K562 (cell line): ENCODE results near the gene ANXA3. TPM values are rescaled to one million over a fixed set of nuclear protein-coding genes. Genes with fewer than 3 reads are reported as not detected.
A peak's percentile ranks its signal among the peaks of the same experiment; 100 is the strongest.

ENCODE experiments used
- BHLHE40 ChIP-seq: IDR thresholded peaks from 2 replicates; pipeline ENCODE4 v1.6.1; 2011; ENCODE audit warnings: low read length, improper control_type of control experiment
- C11orf30 ChIP-seq: fragments of 450-650 bp; IDR thresholded peaks from 2 replicates; pipeline ENCODE4 v1.6.1; 2016; ENCODE audit warnings: low read depth, mild to moderate bottlenecking
- CBX8 ChIP-seq: fragments of 200-600 bp; sonication (generic); IDR thresholded peaks from 2 replicates; pipeline ENCODE4 v1.6.1; 2012; ENCODE audit warnings: borderline replicate concordance, mixed run types, low read depth, mild to moderate bottlenecking, moderate library complexity, mixed read lengths, low read length, control low read depth, inconsistent platforms; ENCODE audit not compliant: poor library complexity, severe bottlenecking; ENCODE audit errors: extremely low read depth
- CCNT2 ChIP-seq: IDR thresholded peaks from 2 replicates; pipeline ENCODE4 v1.6.1; 2011; ENCODE audit warnings: borderline replicate concordance, low read depth, mild to moderate bottlenecking, moderate library complexity, mixed read lengths, low read length; ENCODE audit not compliant: insufficient read length; ENCODE audit errors: extremely low read depth
- DACH1 ChIP-seq: fragments of 450-650 bp; IDR thresholded peaks from 2 replicates; pipeline ENCODE4 v1.6.1; 2018; ENCODE audit not compliant: partially characterized antibody
- ETV5 ChIP-seq: sonication (generic); formaldehyde crosslinking; IDR thresholded peaks from 2 replicates; pipeline ENCODE4 v1.4.0; 2020; ENCODE audit warnings: low read depth, mild to moderate bottlenecking, missing genetic modification reagents
- GABPB1 ChIP-seq: sonication (generic); formaldehyde crosslinking; IDR thresholded peaks from 2 replicates; pipeline ENCODE4 v1.8.0; 2022; ENCODE audit warnings: mild to moderate bottlenecking, missing genetic modification reagents
- GTF2F1 ChIP-seq: IDR thresholded peaks from 2 replicates; pipeline ENCODE4 v1.6.1; 2011; ENCODE audit warnings: low read depth, low read length, improper control_type of control experiment
- HDAC8 ChIP-seq: fragments of 450-650 bp; IDR thresholded peaks from 2 replicates; pipeline ENCODE4 v1.6.1; 2016; ENCODE audit warnings: mild to moderate bottlenecking, missing genetic modification characterization, moderate library complexity, missing compliant biosample characterization
- HNRNPK ChIP-seq: fragments of 200-400 bp; formaldehyde crosslinking; IDR thresholded peaks from one replicate; pipeline ENCODE4 v1.6.1; 2018; ENCODE audit warnings: mild to moderate bottlenecking, low read depth, low read length; ENCODE audit not compliant: poor library complexity, severe bottlenecking
- JUN ChIP-seq, 2 experiments: sonication (generic) in 1 of 2; formaldehyde crosslinking in 1 of 2; IDR thresholded peaks; 2 replicates each; pipeline versions ENCODE4 v1.6.1 to v1.8.0; 2012 to 2022; ENCODE audit warnings: borderline replicate concordance in 2 of 2, mild to moderate bottlenecking in 2 of 2, improper control_type of control experiment in 1 of 2, low read depth in 1 of 2, low read length in 1 of 2, missing genetic modification reagents in 1 of 2
- LEF1 ChIP-seq: fragments of 450-650 bp; IDR thresholded peaks from 2 replicates; pipeline ENCODE4 v1.6.1; 2016; ENCODE audit warnings: mild to moderate bottlenecking
- MTF1 ChIP-seq: fragments of 250-450 bp; sonication (Bioruptor Pico); IDR thresholded peaks from 2 replicates; pipeline ENCODE4 v1.9.0; 2021; ENCODE audit warnings: moderate library complexity, mild to moderate bottlenecking, inconsistent platforms, borderline replicate concordance
- NEUROD1 ChIP-seq: fragments of 150-350 bp; IDR thresholded peaks from 2 replicates; pipeline ENCODE4 v1.6.1; 2014; ENCODE audit warnings: borderline replicate concordance, low read length, low read depth; ENCODE audit not compliant: partially characterized antibody
- NFE2 ChIP-seq: IDR thresholded peaks from 2 replicates; pipeline ENCODE4 v1.6.1; 2014; ENCODE audit warnings: antibody characterized with exemption, low read depth
- SAP30 ChIP-seq: fragments of 200-600 bp; sonication (generic); IDR thresholded peaks from 2 replicates; pipeline ENCODE4 v1.6.1; 2012; ENCODE audit warnings: borderline replicate concordance, low read depth, mild to moderate bottlenecking, moderate library complexity, low read length, control low read depth, inconsistent platforms; ENCODE audit not compliant: insufficient read depth, poor library complexity, severe bottlenecking
- SMARCA4 ChIP-seq: fragments of 450-650 bp; IDR thresholded peaks from 2 replicates; pipeline ENCODE4 v1.6.1; 2016
- SMC3 ChIP-seq: conservative IDR thresholded peaks from 2 replicates; pipeline ENCODE4 v1.6.1; 2011; ENCODE audit warnings: low read depth, low read length, improper control_type of control experiment; ENCODE audit not compliant: insufficient read depth
- TEAD2 ChIP-seq: fragments of 450-650 bp; IDR thresholded peaks from 2 replicates; pipeline ENCODE4 v1.6.1; 2016; ENCODE audit warnings: missing genetic modification characterization, control low read depth, missing compliant biosample characterization
- ZC3H8 ChIP-seq: fragments of 450-650 bp; IDR thresholded peaks from 2 replicates; pipeline ENCODE4 v1.6.1; 2017
- ZNF134 ChIP-seq: fragments of 250-450 bp; sonication (Bioruptor Pico); conservative IDR thresholded peaks from 2 replicates; pipeline ENCODE4 v1.4.0; 2020
- ZNF224 ChIP-seq: sonication (generic); formaldehyde crosslinking; IDR thresholded peaks from 2 replicates; pipeline ENCODE4 v1.8.0; 2022; ENCODE audit warnings: mild to moderate bottlenecking, missing genetic modification reagents
- ZNF668 ChIP-seq: fragments of 250-450 bp; sonication (Bioruptor Pico); IDR thresholded peaks from 2 replicates; pipeline ENCODE4 v1.8.0; 2022; ENCODE audit warnings: mild to moderate bottlenecking, inconsistent platforms
- polyA plus RNA-seq, 8 experiments: library from polyadenylated mRNA; depleted of rRNA in 4 of 8; stranded (reverse) in 5 of 8; unstranded in 3 of 8; fragments of >200 nt; fragmentation: Nextera tagmentation in 2 of 8; fragmentation: Illumina TruSeq in 1 of 8; extraction: Ambion mirVana in 2 of 8; extraction: Trizol in 1 of 8; gene quantifications; 2 replicates each; pipeline versions ENCODE4 v1.2.1 to v1.2.3, GENCODE V29; 2011 to 2014; ENCODE audit warnings: inconsistent platforms in 1 of 8, missing spikeins in 1 of 8
- total RNA-seq, 7 experiments: library from RNA; depleted of rRNA in 6 of 7; stranded (reverse); fragments of >200 nt in 6 of 7; fragmentation: Illumina TruSeq in 2 of 7; extraction: Trizol in 2 of 7; gene quantifications; 2 replicates each; pipeline versions ENCODE4 v1.2.1 to v1.2.3, GENCODE V29; 2011 to 2021; ENCODE audit warnings: low replicate concordance in 1 of 7
- TF ChIP-seq, protein P1 (sequence below): fragments of 450-650 bp; IDR thresholded peaks from 2 replicates; pipeline ENCODE4 v1.6.1; 2018; ENCODE audit not compliant: partially characterized antibody
- TF ChIP-seq, protein P2 (sequence below): sonication (generic); formaldehyde crosslinking; IDR thresholded peaks from 2 replicates; pipeline ENCODE4 v1.8.0; 2022; ENCODE audit warnings: missing genetic modification reagents, mild to moderate bottlenecking, moderate library complexity, borderline replicate concordance

Gene ANXA3
- total and polyA plus RNA-seq, 9 of the 15 experiments (the other 6 are each of a cell fraction or from before 2014, with no cell fraction given), result 6.3 to 15.5 (median 9.8) TPM

GRCh38 chr4:78616046-78616498 is 64.5 kb downstream of the ANXA3 start (continued):
- TF ChIP-seq SMARCA4, result peak; percentile 50; the same call in 1 of the 2 replicates
- no peak for TF ChIP-seq CBX8
- no peak; the same call in 1 of the 2 replicates for TF ChIP-seq ZNF668 (CRISPR knock-in tag)
- TF ChIP-seq, protein P1, sequence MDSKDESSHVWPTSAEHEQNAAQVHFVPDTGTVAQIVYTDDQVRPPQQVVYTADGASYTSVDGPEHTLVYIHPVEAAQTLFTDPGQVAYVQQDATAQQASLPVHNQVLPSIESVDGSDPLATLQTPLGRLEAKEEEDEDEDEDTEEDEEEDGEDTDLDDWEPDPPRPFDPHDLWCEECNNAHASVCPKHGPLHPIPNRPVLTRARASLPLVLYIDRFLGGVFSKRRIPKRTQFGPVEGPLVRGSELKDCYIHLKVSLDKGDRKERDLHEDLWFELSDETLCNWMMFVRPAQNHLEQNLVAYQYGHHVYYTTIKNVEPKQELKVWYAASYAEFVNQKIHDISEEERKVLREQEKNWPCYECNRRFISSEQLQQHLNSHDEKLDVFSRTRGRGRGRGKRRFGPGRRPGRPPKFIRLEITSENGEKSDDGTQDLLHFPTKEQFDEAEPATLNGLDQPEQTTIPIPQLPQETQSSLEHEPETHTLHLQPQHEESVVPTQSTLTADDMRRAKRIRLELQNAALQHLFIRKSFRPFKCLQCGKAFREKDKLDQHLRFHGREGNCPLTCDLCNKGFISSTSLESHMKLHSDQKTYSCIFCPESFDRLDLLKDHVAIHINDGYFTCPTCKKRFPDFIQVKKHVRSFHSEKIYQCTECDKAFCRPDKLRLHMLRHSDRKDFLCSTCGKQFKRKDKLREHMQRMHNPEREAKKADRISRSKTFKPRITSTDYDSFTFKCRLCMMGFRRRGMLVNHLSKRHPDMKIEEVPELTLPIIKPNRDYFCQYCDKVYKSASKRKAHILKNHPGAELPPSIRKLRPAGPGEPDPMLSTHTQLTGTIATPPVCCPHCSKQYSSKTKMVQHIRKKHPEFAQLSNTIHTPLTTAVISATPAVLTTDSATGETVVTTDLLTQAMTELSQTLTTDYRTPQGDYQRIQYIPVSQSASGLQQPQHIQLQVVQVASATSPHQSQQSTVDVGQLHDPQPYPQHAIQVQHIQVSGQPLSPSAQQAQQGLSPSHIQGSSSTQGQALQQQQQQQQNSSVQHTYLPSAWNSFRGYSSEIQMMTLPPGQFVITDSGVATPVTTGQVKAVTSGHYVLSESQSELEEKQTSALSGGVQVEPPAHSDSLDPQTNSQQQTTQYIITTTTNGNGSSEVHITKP, result no peak
- no peak for TF ChIP-seq GTF2F1
- no peak for TF ChIP-seq ZNF224 (CRISPR knock-in tag)
- TF ChIP-seq, protein P2, sequence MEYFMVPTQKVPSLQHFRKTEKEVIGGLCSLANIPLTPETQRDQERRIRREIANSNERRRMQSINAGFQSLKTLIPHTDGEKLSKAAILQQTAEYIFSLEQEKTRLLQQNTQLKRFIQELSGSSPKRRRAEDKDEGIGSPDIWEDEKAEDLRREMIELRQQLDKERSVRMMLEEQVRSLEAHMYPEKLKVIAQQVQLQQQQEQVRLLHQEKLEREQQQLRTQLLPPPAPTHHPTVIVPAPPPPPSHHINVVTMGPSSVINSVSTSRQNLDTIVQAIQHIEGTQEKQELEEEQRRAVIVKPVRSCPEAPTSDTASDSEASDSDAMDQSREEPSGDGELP (CRISPR knock-in tag), result no peak
- TF ChIP-seq DACH1, result no peak
- no peak for TF ChIP-seq NEUROD1
- TF ChIP-seq HNRNPK, result no peak
- TF ChIP-seq ZC3H8, result no peak
- TF ChIP-seq HDAC8, result no peak
- TF ChIP-seq MTF1, result no peak
- no peak for TF ChIP-seq CCNT2
- no peak for TF ChIP-seq JUN (IDR thresholded peaks at IDR 0.05; ENCODE audit: borderline replicate concordance, low read depth, low read length)
- no peak; the same call in 1 of the 2 replicates for TF ChIP-seq JUN (CRISPR knock-in tag; IDR thresholded peaks at IDR 0.05; ENCODE audit: borderline replicate concordance)
- TF ChIP-seq GABPB1 (CRISPR knock-in tag), result peak; percentile 71
- 0 out of 2 replicates have a peak, but pooled peaks have one; percentile 38 for TF ChIP-seq ETV5 (CRISPR knock-in tag)
- no peak for TF ChIP-seq ZNF134 (CRISPR knock-in tag)
- no peak for TF ChIP-seq TEAD2 (tag)
- peak; percentile 68 for TF ChIP-seq C11orf30
- peak; percentile 47; the same call in 1 of the 2 replicates for TF ChIP-seq NFE2
- TF ChIP-seq LEF1, result no peak
- TF ChIP-seq SMC3, result no peak
- TF ChIP-seq SAP30, result no peak
- TF ChIP-seq BHLHE40, result no peak
